ENCODE data around the gene SLC18B1.

SLC18B1 gene

DNA sequence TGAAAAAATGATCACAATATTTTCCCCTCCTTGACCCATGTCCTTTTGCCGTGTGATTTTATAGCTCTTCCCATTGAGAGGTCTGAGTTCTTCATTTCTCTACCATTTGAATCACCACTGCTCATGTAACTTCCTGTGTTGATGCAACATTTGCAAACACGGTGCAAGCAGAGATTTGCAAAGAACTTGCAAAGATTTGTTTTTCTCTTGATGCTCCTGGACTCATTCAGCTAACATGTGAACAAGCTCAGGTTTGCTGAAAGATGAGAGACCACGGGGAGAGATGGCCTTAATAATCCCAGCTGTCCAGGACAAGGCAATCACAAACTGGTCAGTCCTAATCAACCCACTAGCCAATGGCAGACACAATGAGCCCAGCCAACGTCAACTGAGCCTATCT lies 49.3 kb downstream of the SLC18B1 start:
- DNase-seq (ENCODE audit: low spot score): no peak
- Histone ChIP-seq H3K9me3 (ENCODE audit: severe bottlenecking) (no peaks in the 10 kb centered on the region), H3K27me3 (ENCODE audit: insufficient read depth, poor library complexity, severe bottlenecking) (no peaks in the 10 kb centered on the region), H3K4me1 (ENCODE audit: insufficient read depth, poor library complexity, severe bottlenecking) (peaks cover 16% of the 10 kb centered on the region), H3K4me3 (ENCODE audit: severe bottlenecking) (no peak overlapping the region), H3K27ac (ENCODE audit: poor library complexity, severe bottlenecking) (no peak overlapping the region), H3K36me3 (ENCODE audit: low read depth) (no peaks in the 10 kb centered on the region)
- peak; percentile 50; the same call in 2 of the 3 replicates for ATAC-seq (ENCODE audit: low read depth)
- TF ChIP-seq CTCF (IDR thresholded peaks at IDR 0.05; ENCODE audit: poor library complexity, severe bottlenecking): no peak

GRCh38 chr6:132748446-132748845 lies 50.0 kb downstream of the SLC18B1 start:
- Histone ChIP-seq H3K9me3 (ENCODE audit: severe bottlenecking) (no peaks in the 10 kb centered on the region), H3K36me3 (ENCODE audit: low read depth) (no peaks in the 10 kb centered on the region), H3K27me3 (ENCODE audit: insufficient read depth, poor library complexity, severe bottlenecking) (no peaks in the 10 kb centered on the region), H3K27ac (ENCODE audit: poor library complexity, severe bottlenecking) (no peak overlapping the region), H3K4me3 (ENCODE audit: severe bottlenecking) (no peak overlapping the region), H3K4me1 (ENCODE audit: insufficient read depth, poor library complexity, severe bottlenecking) (peaks cover 16% of the 10 kb centered on the region)
- TF ChIP-seq CTCF (IDR thresholded peaks at IDR 0.05; ENCODE audit: poor library complexity, severe bottlenecking): no peak
- ATAC-seq (ENCODE audit: low read depth) (no peak), DNase-seq (ENCODE audit: low spot score) (no peak)

- ATAC-seq (ENCODE audit: low read depth) (no peak), DNase-seq (ENCODE audit: low spot score) (no peak)
- no peak overlapping the region for H3K4me3 ChIP-seq (ENCODE audit: severe bottlenecking)
- peaks cover 8% of the 10 kb centered on the region for H3K4me1 ChIP-seq (ENCODE audit: insufficient read depth, poor library complexity, severe bottlenecking)
- H3K27ac ChIP-seq (ENCODE audit: poor library complexity, severe bottlenecking): no peak overlapping the region
- H3K9me3 ChIP-seq (ENCODE audit: severe bottlenecking): no peaks in the 10 kb centered on the region
- no peaks in the 10 kb centered on the region for H3K27me3 ChIP-seq (ENCODE audit: insufficient read depth, poor library complexity, severe bottlenecking)
- no peak for TF ChIP-seq CTCF (IDR thresholded peaks at IDR 0.05; ENCODE audit: poor library complexity, severe bottlenecking)
- no peaks in the 10 kb centered on the region for H3K36me3 ChIP-seq (ENCODE audit: low read depth)
These were observed 52.4 kb downstream of the SLC18B1 start for GRCh38 chr6:132746048-132746447.

GRCh38 chr6:132742495-132742894 lies 55.9 kb downstream of the SLC18B1 start:
- Histone ChIP-seq H3K27ac (ENCODE audit: poor library complexity, severe bottlenecking) (no peak overlapping the region), H3K4me1 (ENCODE audit: insufficient read depth, poor library complexity, severe bottlenecking) (no peaks in the 10 kb centered on the region), H3K4me3 (ENCODE audit: severe bottlenecking) (no peak overlapping the region), H3K36me3 (ENCODE audit: low read depth) (no peaks in the 10 kb centered on the region), H3K9me3 (ENCODE audit: severe bottlenecking) (no peaks in the 10 kb centered on the region), H3K27me3 (ENCODE audit: insufficient read depth, poor library complexity, severe bottlenecking) (no peaks in the 10 kb centered on the region)
- ATAC-seq (ENCODE audit: low read depth) (no peak), DNase-seq (ENCODE audit: low spot score) (no peak)
- TF ChIP-seq CTCF (IDR thresholded peaks at IDR 0.05; ENCODE audit: poor library complexity, severe bottlenecking): no peak

GRCh38 chr6:132741281-132741680 lies 57.2 kb downstream of the SLC18B1 start:
- Histone ChIP-seq H3K9me3 (ENCODE audit: severe bottlenecking) (no peaks in the 10 kb centered on the region), H3K27me3 (ENCODE audit: insufficient read depth, poor library complexity, severe bottlenecking) (no peaks in the 10 kb centered on the region), H3K4me3 (ENCODE audit: severe bottlenecking) (no peak overlapping the region), H3K4me1 (ENCODE audit: insufficient read depth, poor library complexity, severe bottlenecking) (peaks cover 3% of the 10 kb centered on the region), H3K27ac (ENCODE audit: poor library complexity, severe bottlenecking) (no peak overlapping the region), H3K36me3 (ENCODE audit: low read depth) (no peaks in the 10 kb centered on the region)
- no peak for DNase-seq (ENCODE audit: low spot score)
- no peak for TF ChIP-seq CTCF (IDR thresholded peaks at IDR 0.05; ENCODE audit: poor library complexity, severe bottlenecking)
- ATAC-seq (ENCODE audit: low read depth): no peak

Data from RWPE2 (cell line).